NCI-H2171 (cell line): ENCODE results near the gene TSPAN3.
A peak's percentile ranks its signal among the peaks of the same experiment; 100 is the strongest.

Experiments
- DNase-seq: peaks from one replicate; lab custom pipeline; 2025; lab: John Stamatoyannopoulos, UW

TSPAN3 gene

DNA sequence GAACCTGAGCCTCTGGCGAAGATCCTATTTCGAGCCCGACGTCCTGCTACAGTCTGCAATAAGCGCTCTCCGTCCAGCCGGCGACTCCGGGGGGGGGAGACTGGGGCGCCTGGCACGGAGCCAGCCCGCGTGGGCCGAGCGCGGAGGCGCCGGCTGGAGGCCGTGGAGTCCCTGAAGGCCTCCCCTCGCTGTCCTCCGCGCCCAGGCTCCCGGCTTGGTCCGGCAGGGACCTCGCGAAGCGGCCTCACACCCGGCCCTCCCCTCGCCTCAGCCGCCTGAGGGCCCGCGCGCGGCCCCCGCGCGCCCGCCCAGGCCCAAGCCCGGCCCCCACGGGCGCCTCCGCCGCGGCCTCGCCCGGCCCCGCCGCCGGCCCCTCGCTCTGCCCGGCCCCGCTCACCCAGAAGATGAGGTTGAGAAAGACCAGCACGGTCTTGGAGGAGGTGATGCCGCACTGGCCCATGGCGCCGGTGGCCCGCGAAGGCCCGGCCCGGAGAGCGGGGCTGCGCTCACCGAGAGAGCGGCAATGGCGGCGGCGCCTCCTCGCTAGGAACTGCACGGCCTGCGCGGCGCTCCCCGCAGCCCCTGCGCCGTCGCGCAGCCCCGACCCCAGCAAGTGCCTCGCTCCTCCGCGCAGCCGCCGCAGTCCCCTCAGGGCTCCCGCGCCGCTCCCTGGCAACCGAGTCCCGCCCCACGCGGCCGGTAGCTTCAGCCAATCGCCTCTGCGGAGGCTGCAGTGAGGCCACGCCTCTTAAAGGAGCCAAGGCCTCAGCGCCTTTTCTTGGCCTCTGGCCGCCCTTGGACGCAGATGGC is at the start of gene TSPAN3:
TSPAN3 (minus strand) TSS at position 615 of the 810 bp plus-strand sequence; CDS start at position 460, 155 bp downstream.
- peak; percentile 95 for DNase-seq

DNA sequence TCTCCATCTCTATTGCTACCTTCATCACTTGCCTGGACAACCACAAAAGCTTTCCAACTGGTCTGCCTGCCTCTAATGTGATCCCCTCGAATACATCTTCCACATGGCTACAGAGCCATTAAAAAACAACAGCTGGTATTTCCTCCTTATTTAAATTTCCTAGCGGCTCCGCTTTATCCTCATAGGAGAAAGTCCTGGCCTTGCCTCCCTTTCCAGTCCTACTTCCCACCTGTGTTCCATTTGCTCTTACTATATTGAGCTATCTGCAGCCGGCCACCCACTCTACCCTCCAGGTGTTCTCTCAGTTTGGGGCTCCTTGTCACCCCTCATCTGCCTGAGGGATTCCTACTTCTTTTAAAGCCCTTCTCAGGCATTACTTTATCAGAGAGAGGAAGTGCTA is 49.7 kb upstream of the TSPAN3 start:
- no peak for DNase-seq

DNA sequence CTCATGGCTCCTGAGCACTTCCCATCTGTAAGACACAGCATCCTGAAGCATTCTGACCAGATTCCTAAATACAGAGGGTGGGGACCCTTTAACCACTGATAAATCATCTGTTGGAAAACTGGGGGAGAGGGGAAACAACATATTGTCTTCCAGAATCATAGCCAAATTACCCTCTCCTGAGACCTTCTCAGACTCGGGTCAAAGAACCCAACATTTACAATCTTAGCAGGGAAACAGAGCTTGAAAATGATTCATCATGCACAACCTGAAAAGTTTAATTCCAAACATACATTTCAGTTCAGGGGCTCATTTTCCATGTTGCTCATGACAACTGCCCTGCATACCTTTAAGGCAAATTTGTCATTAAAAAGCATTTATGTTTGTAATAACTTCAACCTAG is 48.5 kb upstream of the TSPAN3 start:
- DNase-seq: no peak

DNA sequence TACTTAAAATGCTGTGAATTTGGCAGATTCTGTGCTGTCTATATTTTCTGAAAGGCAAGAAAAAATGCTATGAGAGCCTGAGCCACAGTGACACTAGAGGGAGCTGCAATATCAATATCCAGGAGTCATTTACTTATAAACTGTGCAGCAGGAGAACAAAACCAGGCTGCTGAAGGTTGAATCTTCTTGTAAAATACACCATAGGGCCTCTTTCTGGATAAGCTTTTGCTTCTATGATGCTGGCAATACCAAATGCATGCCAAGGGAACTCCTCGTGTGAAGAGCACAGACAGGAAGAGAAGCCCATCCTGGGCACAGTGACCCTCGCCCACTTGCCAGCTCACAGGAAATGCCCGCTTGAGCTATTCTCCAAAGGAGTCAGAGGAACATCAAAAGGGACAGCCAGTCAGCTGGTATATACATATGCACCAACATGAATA is 48.0 kb upstream of the TSPAN3 start:
- peak; percentile 34 for DNase-seq

DNA sequence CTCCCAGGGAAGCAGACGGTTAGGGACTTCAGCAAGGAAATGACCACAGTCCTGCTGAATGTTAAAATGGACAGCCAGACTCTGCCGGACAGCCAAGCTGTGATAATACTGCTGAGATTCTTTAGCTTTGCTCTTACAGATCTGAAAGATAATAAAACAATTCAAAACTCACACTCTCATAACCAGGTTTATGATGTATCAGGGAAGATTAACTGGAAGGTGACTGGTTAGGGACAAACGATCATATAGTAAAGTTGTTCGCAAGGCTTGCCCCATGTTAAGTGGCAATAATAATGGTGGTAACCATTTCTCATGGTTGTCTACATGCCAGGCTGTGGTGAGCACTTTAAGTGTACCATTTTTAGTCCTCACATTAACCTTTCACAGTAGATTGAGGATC is 44.3 kb upstream of the TSPAN3 start:
- DNase-seq: no peak

DNA sequence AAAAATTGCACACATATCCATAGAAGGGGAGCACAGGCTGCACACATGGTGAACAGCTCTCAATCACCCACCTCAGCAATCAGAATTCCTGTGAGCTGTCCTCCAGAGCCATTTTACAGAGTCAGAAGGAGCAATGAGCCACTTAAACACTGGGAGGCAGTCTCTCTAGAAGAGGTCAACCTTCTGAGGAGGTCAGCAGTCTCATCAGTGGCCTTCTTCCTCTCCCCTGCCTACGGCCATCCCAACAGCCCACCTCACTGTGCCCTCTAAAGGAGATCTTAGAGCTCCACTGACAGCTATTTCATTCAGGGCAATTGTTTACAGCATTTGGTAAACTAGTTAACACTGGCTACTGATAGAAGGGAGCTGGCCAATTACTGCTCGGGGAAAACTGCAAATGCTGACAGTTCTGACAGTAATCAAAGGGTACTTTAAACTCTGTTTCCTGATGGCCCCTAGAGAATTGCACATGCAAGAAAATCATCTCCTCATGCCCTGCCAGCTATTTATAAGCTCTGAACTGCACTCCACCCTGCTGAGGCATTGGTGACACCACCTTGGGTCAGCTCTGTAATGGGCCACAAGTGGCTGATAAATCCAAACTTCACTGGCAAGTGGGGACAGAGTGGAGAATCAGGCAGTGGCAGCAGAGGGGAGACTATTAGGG is 42.1 kb upstream of the TSPAN3 start:
- no peak for DNase-seq

DNA sequence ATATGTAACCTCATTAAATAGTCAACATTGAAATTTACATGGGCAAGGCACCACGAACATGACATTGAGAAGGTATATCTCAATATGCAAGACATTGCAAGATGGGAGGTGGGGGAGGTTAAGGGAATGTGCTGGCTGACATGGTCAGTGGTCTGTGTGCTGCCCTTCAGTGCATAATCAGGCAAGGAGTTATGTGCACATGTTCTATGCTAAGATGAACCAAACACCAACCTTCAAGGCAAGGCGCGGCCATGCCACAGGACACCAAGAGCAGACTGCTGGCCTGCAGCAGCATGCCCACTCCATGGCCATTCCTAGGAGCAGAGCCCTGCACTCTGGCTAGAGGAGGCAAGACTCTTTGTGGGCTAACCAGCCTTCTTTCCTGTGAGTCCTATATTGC is 40.9 kb upstream of the TSPAN3 start:
- no peak for DNase-seq

DNA sequence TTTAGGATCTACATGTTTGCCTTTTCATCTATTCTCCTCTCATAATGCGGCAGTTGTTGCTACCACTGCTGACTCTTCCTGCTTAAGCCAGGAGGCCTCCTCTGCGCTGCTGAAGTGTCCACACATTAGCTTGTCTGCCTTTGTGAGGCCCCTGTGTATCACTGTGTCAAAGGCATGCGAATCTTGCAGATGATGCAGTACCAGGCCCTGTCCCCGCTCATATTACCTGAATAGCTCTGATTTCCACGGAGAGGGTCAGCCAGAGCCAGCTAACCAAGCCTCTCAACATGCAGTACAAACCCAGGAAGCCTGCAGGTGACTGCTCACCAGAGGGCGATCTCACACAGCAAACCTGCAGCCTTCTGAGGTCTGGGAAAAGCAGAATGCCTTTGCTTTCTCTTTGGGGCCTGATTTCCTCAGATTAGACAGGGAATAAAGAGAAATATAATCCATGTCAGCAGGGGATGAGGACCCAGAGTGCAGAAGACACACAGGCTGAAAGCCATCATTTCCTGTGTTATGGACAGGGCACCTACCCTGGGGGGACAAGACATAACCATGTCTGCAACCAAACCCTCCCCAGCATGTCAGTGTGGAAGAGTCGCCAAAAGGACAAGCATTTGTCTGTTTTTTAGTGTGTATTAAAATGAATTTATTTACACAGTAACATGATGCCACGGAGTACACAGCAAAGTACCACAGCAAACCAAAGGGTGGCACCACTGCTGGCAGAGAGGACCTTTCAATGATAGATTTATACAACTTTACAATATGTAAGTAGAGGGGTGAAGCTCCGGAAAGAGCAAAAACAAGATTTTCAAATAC is 36.8 kb upstream of the TSPAN3 start:
- peak; percentile 35 for DNase-seq

DNA sequence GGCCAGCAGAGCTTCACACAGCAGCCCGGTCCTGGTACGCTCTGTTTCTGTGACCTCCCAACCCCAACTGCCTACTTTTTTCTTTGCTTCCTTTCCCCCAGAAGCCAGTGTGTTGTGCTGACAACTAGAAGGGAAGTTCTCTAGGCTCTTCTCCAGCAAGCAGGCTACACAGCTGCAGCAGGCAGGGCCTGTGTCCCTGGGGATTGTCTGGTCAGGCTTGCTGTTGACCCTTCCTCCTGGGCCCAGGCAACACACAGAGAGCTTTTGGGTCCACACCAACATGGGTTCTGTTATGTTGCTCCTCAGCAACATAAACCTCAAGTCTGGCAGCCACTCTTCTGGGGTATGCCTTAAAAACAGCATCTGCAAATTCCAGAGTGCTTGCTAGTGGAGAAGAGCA is 36.2 kb upstream of the TSPAN3 start:
- no peak for DNase-seq

DNA sequence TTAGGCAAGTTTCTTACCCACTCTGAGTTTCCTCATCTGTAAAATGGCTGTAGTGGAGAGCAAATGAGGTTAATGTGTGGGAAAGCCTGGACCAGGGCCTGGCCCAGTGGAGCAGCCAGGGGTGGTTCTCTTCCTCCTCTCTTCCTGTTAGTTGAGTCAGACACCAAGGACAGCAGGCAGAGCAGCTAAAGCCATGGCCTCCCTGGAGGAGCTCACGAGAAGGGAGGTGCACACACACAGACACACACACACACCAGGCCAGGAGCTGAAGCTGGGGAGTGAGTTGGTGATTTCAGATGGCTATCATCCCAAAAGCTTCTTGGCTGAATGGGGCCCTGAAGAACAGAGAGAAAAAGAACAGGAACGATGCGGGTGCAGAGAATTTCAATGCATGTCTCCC is 33.2 kb upstream of the TSPAN3 start:
- DNase-seq: no peak

DNA sequence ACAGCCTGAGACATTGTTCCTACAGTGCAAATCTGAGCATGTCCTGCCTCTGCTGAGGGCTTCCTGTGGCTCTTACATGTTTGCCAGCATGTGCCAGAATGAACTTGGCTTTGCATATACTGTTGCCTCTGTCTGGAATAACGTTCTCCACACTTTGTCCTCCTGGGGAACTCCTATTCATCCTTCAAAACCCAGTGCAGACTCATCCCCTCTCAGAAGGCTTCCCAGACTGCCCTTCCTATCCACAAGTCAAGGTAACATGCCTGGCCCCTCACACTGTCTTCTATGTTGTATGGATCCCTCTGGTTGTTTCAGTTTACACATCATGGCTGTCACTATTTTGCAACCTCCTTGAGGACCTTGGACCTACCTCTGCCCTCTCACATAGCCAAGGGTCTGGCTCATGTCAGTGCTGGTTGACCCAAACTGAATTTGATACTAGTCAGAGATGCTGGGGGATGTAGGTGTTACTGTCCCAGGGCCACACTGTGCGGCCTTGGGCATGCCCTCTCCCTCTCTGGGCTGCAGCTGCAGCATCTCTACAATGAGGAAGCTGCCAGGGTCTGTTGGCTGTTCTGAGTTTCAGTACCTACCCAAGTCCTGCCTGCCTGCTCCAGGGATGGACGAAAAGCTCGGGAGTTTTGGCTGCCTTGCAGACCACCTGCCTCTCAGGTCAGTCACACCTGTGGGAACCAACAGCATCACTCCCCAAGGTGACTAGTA is 29.0 kb upstream of the TSPAN3 start:
- no peak for DNase-seq

DNA sequence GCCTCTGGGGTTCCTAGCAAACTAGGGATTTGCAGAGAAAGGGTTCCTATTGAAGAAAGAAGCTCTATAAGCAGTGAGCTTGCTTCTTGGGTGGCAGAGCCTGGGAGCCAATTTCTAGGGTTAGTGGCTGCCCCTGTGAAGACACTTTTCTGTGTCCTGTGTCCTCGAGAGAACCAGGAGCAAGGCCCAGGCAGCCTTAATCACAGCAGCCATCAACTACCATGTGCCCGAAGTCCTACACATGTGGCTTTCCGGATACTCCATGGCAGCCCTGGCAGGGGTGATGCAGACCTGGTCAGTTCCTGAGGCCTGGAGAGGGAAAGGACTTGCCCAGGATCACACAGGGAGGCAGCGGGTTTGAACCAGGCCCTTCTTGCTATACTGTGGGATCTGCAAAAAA is 27.7 kb upstream of the TSPAN3 start:
- DNase-seq: no peak

DNA sequence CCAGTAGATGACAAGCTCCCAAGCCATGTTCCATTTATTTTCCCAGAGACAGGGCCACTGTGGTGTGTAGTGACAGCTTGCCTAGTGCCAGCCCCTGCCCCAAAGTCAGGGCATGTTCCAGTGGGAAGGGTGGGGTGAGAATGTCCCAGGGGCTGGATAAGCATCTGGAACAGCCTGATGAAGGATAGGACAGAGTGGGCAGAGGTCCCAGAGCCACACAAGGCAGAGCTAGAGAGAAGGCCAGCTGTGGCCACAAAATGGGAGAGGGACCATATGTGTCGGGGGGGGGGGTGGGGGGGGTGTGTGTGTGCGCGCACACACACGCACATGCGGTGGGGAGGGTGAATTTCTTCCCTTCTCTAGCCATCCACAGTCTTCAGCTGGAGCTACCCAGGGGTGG is 27.0 kb upstream of the TSPAN3 start:
- no peak for DNase-seq

DNA sequence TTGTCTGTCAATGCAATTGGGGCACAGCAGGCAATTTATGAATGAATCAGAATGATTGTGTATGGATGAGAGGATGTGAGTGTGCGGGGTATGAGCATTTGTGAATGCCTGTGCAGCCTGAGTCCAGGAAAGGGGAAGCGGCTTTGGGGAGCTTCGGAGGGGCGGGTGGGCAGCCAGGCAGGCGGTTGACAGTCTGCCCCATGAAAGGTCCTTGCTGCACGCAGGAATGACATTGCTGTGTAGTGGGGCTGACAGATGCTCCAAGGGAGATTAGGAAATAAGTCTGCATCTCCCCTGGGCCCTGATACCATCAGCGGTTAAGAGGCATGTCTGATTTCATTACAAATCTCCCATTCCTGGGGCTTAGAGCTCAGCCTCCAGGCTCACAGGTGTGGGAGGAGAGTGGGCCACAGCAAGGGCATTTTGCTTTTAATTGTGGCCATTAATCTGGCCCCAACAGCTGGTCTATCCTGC is 26.4 kb upstream of the TSPAN3 start:
- peak; percentile 16 for DNase-seq

DNA sequence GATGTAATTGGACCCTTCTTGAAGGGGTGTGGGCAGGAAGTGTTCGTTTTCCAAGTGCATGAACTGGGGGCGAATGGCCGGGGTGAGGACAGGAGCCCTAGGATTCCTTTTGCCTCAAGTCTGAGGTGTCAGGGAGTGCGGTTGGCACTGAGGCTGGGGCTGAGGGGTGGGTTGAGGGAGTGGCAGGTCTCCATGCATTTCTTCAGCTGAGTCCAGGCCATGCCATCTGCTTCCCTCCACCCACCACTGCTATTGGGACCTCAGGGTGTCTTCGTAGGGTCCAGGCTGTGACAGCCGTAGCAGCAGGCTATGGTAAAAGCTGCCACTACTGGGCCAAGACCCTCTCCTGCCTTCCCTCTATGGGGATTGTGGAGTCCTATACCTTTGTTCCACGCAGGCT is 25.6 kb upstream of the TSPAN3 start:
- no peak for DNase-seq

DNA sequence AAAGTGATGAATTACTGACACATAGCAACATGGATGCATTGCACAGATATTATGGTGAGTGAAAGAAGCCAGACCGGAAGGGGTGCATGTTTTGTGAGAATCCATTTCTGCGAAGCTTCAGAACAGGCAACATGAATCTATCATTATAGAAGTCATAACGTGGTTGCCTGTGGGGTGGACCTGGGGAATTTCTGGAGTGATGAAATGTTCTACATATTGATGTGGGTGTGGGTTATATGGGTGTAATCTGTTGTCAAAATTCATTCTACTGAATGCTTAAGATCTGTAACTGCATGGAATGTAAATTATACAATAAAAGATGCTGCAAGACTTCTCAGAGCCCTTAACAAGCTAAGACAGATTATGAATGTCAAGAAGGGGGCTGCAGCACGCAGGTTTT is 25.2 kb upstream of the TSPAN3 start:
- no peak for DNase-seq

DNA sequence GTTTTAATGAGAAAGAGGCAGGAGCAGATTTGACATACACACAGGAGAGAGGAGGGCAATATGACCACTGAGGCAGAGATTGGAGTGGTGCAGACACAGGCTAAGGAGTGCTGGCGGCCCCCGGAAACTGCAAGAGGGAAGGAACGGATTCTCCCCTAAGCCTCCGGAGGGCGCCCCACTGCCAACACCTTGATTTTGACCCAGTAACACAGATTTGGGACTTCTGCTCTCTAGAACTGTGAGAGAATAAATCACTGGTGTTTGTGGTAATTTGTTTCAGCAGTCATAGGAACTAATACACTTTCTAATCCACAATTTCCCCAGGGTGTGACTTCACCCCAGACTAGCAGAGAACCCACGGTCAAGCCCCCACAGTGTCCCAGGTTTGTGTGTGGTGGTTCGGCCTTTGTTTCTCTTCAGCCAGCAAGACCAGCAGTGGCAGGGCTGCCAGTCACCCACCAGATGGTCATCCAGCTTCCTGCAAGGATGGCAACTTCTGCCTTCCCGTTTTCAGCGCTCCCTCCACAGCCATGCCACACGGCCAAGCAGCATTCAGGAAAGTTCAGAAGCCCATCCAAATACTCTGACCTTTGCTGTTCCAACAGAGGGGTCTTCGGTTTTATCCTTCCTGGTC is 23.6 kb upstream of the TSPAN3 start:
- DNase-seq: no peak

DNA sequence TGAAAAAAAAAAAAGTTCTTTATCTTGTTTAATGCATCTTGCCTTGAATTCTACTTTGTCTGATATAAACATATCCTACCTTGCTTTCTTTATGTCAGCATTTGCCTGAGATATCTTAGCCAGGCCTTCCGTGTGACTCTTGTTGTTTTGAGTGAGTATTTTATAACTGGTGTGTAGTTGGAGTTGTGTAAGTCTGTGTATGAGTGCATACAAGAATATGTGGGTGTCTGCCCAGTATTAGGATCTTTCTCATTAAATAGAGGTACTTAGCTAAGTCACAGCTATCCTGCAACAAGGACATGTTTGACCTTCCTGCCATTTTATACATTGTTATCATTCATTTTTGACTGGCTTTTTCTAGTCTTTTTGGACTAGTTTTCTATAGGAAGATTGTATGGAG is 22.5 kb upstream of the TSPAN3 start:
- DNase-seq: no peak

DNA sequence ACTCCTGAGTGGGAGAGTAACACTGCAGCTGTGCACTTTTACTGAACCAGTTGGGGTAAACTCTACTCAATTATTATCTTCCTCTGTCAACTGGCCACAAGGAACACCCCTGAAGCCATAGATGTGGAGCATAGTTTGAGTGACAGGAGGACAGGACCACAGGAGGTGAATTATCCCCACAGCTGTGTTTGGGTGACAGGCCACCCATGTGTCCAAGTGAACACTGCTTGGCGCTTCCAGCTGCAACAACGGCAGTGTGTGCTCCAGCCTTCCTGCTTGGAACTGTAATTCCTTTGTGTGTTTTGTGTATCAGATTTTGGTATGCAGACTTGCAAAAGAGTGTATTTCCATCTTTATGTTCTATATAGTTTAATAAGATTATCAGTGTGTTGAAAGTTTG is 20.2 kb upstream of the TSPAN3 start:
- DNase-seq: no peak

DNA sequence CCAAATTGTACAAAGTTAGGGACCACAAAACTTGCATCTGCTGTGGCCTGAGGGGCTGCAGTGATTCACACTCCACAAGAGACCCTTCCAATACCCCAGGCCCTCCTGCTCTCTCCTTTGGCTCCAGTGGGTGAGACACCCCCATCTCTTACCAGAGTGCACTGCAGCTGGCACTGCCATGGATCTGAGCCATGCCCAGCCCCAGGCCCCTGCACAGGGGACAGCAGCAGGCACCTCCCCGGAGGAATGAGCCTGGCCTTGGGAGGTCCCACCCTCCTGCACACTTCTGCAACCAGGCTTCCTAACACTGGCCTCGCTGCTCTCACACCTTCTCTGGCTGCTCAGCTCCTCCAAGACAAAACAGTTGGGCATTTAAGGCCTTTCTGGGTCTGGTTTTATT is 16.3 kb upstream of the TSPAN3 start:
- DNase-seq: no peak

DNA sequence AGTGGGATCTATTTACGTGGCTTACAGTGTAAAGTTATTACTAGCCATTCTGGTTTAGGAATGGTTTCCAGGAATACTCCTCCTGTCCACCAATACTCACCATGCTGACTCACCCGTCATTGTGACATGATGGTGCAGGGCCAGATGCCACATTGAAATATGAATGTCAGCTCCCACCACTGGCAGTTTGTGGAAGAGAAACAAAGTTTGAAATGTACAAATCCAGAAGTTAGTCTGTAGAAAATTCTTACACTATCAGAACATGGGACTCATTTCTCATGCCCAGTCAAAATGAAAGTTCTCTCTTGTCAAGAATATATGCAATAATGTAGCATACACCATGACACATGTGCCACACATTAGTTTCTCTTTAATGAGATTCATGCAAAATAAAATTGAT is 14.4 kb upstream of the TSPAN3 start:
- DNase-seq: no peak

DNA sequence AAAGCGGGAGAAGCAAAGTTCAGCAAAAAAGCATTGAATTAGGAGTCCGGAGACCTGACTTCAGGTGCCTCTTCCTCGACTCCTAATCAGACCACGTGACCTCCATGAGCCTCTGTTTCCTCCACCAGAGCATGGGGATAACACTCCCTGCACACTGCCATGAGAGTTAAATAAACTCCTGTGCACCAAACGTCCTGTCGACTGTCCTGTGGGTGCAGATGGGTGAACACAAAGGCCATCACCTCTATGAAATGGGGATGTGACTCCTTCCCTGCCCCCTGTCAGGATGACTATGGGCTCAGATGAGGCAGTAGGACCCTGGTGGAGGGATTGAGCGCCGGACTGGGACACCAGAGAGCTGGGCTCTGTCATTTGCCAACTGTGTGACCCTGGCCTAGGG is 13.5 kb upstream of the TSPAN3 start:
- no peak for DNase-seq
